GM21515 (cell line): ENCODE data around the gene TCAIM.

Experiments used
- ATAC-seq: cut with Tn5 transposase; IDR thresholded peaks from one replicate; pipeline ENCODE4 v1.9.1; 2021; ENCODE audit not compliant: unreplicated experiment

TCAIM gene

GRCh38 chr3:44444437-44444836 lies 105.9 kb downstream of the TCAIM start:
- no peak for ATAC-seq

DNA sequence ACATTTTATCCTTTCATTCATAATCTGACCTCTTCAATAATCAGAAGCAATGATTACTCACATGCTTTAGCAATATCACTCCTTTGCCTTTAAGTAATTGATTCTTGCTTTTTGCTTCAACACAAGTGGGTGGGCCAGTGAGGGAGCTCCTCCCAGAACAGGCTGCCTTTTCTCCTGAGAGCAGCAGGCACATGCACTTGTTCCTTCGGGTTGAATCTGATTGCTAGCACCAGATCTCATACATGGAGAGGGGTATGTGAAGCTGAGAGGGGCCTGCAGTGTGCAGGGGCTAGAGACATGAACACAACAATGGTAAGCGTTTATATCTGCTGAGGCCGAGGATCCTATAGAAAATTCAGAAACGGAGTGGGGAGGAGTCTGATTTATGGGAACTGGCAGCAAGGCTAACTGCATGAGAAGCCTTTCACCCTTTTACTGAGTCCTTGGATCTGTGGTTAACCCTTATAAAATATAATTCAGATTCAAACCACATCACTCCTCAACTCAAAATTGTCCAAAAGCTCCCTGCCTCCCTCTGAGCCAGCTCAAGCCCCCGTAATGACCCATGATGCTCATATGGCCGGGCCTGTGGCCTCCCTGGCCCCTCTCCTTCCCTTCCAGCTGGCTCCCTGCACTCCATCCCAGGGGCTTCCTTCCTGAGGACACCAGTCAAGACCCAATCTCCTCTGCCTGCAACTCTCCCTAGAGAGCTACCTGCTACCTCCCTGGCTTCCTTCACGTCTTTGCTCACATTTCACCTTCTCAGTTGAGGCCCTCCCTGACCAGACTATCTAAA lies 106.5 kb downstream of the TCAIM start:
- ATAC-seq: no peak

DNA sequence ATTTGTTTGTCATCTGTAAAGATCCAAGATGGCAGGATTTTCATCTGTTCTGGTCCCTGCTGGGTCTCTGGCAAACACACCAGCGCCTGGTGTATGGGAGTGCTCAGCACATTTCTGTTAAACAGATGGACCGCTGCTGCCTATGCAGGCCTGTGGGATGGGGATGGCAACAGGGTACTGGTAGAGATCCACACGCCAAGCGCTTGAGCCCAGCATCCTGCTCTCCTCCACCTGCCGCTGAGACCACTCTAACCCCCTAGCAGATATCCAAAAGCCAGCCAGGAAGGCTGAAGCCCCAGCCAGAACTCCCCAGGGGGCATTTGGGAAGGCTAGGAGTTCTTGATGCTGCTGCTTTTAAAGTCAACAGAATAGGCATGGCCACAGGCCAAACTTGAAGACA lies 107.2 kb downstream of the TCAIM start:
- ATAC-seq: no peak

DNA sequence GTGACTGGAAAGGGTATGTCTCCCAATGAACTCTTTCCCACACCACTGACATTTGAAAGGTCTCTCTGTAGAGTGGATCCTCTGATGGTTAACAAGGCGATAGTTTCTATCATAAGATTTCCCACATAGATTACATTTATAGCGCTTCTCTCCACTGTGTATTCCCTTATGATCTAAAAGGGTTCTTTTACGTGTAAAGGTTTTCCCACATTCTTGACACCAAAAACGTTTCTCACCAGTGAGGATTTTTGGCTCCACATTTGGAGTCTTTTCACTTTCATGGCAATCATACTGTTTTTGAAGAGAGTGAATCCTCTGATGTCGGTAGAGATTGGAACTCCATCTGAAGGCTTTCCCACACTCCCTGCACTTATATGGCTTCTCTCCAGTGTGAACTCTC lies 108.4 kb downstream of the TCAIM start:
- ATAC-seq: no peak

GRCh38 chr3:44451441-44451840 lies 112.9 kb downstream of the TCAIM start:
- no peak for ATAC-seq

DNA sequence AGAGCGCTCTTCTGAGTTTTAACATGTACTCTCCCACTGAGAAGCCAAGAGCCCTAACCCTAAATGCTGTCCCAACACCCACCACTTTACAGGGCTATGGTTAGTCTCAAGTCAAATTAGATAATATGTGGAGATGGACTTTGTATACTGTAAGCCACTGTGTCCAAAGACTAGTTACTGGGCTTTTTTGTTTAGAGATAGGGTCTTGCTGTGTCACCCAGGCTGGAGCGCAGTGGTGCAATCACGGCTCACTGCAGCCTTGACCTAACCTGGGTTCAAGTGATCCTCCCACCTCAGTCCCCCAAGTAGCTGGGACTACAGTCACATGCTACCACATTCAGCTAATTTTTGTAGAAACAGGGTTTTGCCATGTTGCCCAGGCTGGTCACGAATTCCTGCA lies 115.7 kb downstream of the TCAIM start:
- no peak for ATAC-seq

DNA sequence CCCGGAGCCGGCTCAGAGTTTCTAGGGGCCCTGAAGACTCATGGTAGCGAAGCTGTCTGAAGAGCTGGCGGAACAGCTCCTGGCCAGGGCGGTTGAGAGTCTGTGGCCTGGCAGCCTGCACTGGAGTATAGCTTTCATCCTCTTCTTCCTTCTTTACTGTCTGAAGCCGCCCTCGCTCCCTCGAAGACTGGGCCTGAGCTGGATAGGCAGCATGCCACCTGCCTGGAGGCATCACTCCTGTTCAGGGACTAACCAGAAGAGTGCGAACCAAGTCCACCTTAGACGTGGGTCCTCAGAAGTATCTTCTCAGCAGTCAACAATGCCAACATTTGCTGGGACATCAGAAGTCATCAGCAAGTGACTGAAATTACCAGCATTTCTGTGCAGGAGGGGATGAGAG lies 116.8 kb downstream of the TCAIM start:
- no peak for ATAC-seq
